Left forelimb (tissue), 1 donor: Measurements from ENCODE around the gene SLIRP.
"Not testable (repeated sequence)": the region's sequence is repeated elsewhere in the genome, so short reads cannot be mapped to it uniquely, and the experiment has no call there.

Source experiments
- DNase-seq: peaks from one replicate; pipeline ENCODE4 v3.0.0-alpha.2; 2018; ENCODE audit warnings: low spot score

SLIRP gene

GRCh38 chr14:77746064-77746702 is 38.3 kb downstream of the SLIRP start:
- DNase-seq, result no peak

- DNase-seq, result not testable (repeated sequence)
Observed at GRCh38 chr14:77747425-77747824, 39.5 kb downstream of the SLIRP start.

- no peak for DNase-seq
Observed at GRCh38 chr14:77752266-77752665, 44.4 kb downstream of the SLIRP start.

GRCh38 chr14:77752799-77753516 is 45.1 kb downstream of the SLIRP start:
- DNase-seq, result no peak

- peak; percentile 91 for DNase-seq
Observed at GRCh38 chr14:77760381-77761204, 52.7 kb downstream of the SLIRP start, which contains the start of gene SNW1. Gene SNW1, minus strand, starts transcription at chr14:77761156. Its CDS starts 29 bp downstream, at chr14:77761127.

- DNase-seq, result no peak
Observed at GRCh38 chr14:77761205-77761931, 53.5 kb downstream of the SLIRP start.

- no peak for DNase-seq
Observed at GRCh38 chr14:77763316-77763715, 55.4 kb downstream of the SLIRP start.

GRCh38 chr14:77763978-77764377 is 56.1 kb downstream of the SLIRP start:
- DNase-seq, result no peak
